Adrenal gland (tissue), 12 donors: Measurements from ENCODE around the gene KCTD13. TPM values are rescaled to one million over a fixed set of nuclear protein-coding genes. Genes with fewer than 3 reads are reported as not detected.

Experiments
- DNase-seq, 7 donors: peaks; one replicate each; pipeline ENCODE4 v3.0.0-alpha.2; 2019 to 2020
- H3K27ac ChIP-seq, 5 donors: fragments of 200-600 bp; sonication (generic) in 4 of 5; 1 replicate in 3 of 5; 2 replicates in 2 of 5; pipeline versions ENCODE4 v1.5.1 to v1.8.0; 2016 to 2020; ENCODE audit warnings: mild to moderate bottlenecking in 1 of 5
- H3K27me3 ChIP-seq: fragments of 200-600 bp; 2 replicates; pipeline ENCODE4 v1.8.0; 2021
- H3K36me3 ChIP-seq, 2 donors: fragments of 200-600 bp; replicated peaks in 1 of 2; 1 replicate in 1 of 2; 2 replicates in 1 of 2; pipeline versions ENCODE4 v1.5.1 to v1.8.0; 2018 to 2022
- H3K4me1 ChIP-seq, 2 donors: fragments of 200-600 bp; replicated peaks in 1 of 2; 1 replicate in 1 of 2; 2 replicates in 1 of 2; pipeline versions ENCODE4 v1.5.1 to v1.8.0; 2018 to 2021
- H3K4me3 ChIP-seq, 4 donors: fragments of 200-600 bp; sonication (generic) in 3 of 4; one replicate each; pipeline ENCODE4 v1.5.1; 2016 to 2018
- H3K9me3 ChIP-seq, 3 donors: fragments of 200-600 bp; sonication (generic) in 1 of 3; replicated peaks in 1 of 3; 1 replicate in 2 of 3; 2 replicates in 1 of 3; pipeline versions ENCODE4 v1.5.1 to v1.8.0; 2016 to 2021
- POLR2A ChIP-seq, 2 donors: fragments of 450-650 bp; IDR thresholded peaks; one replicate each; pipeline ENCODE4 v1.6.1; 2017; ENCODE audit warnings: antibody characterized with exemption in 2 of 2, mild to moderate bottlenecking in 2 of 2, moderate library complexity in 1 of 2
- WGBS, 4 donors: extraction: QIAGEN DNeasy Blood & Tissue Kit in 2 of 4; methylation state at CpG; one replicate each; pipeline versions ENCODE4 v1.1.5 to v1.1.7; 2013 to 2017; 5-methylcytosine and 5-hydroxymethylcytosine counted together
- intact Hi-C, 2 donors: fragments of 100-400 bp; cut with DNase I; formaldehyde crosslinking; loops; one replicate each; pipeline versions ENCODE4 v1.14.1 to v1.15.0; 2022 to 2023
- polyA plus RNA-seq, 3 donors: library from polyadenylated mRNA; stranded (reverse); fragments of 200-250 nt in 2 of 3; fragments of 350-450 nt in 1 of 3; fragmentation: Illumina TruSeq in 1 of 3; extraction: RNeasy Lipid Tissue Mini Kit (QIAGEN cat#74804) in 1 of 3; gene quantifications; one replicate each; pipeline ENCODE4 v1.2.3, GENCODE V29; 2013 to 2014
- total RNA-seq, 9 donors: library from RNA; depleted of rRNA in 4 of 9; stranded (reverse); fragments of >200 nt in 4 of 9; fragments of 120-200 nt in 1 of 9; fragmentation: NEBNext Ultra II Directional in 1 of 9; extraction: Animal tissue kit (Norgen Biotek cat#: 25700) in 1 of 9; gene quantifications; one replicate each; pipeline versions ENCODE4 v1.1.0 to v1.2.4, GENCODE V29; 2013 to 2023
- TF ChIP-seq, protein P1 (sequence below), 6 experiments: fragments of 450-650 bp in 4 of 6; fragments of 200-600 bp in 2 of 6; sonication (generic) in 1 of 6; IDR thresholded peaks; 1 replicate in 5 of 6; 2 replicates in 1 of 6; pipeline versions ENCODE4 v1.5.1 to v1.8.0; 2016 to 2021; ENCODE audit warnings: antibody characterized with exemption in 6 of 6, mild to moderate bottlenecking in 2 of 6, moderate library complexity in 1 of 6
- donor health status: healthy with polysubstance abuse.
- donor health status: Bipolar disorder and iron deficiency.
- donor health status: DM: yes; HTN: yes; CAD: no.
- donor health status: DM: no; HTN: no; CAD: no.
- donor health status: DM: no; HTN: no; CAD: no.
- donor health status: DM: yes; HTN: yes; CAD: no.

KCTD13 gene
- total and polyA plus RNA-seq, 12 donors, result 6.2 to 39.4 (median 21.4) TPM

GRCh38 chr16:29864205-29864604 lies 61.8 kb downstream of the KCTD13 start:
- WGBS, 4 donors, result 73 to 84% (median 79%) methylated on average over 5 to 9 of the region's 9 CpGs
- TF ChIP-seq, protein P1, sequence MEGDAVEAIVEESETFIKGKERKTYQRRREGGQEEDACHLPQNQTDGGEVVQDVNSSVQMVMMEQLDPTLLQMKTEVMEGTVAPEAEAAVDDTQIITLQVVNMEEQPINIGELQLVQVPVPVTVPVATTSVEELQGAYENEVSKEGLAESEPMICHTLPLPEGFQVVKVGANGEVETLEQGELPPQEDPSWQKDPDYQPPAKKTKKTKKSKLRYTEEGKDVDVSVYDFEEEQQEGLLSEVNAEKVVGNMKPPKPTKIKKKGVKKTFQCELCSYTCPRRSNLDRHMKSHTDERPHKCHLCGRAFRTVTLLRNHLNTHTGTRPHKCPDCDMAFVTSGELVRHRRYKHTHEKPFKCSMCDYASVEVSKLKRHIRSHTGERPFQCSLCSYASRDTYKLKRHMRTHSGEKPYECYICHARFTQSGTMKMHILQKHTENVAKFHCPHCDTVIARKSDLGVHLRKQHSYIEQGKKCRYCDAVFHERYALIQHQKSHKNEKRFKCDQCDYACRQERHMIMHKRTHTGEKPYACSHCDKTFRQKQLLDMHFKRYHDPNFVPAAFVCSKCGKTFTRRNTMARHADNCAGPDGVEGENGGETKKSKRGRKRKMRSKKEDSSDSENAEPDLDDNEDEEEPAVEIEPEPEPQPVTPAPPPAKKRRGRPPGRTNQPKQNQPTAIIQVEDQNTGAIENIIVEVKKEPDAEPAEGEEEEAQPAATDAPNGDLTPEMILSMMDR (IDR thresholded peaks at IDR 0.05), result no peak
- TF ChIP-seq POLR2A (IDR thresholded peaks at IDR 0.05), result no peak

GRCh38 chr16:29863669-29863984 lies 62.4 kb downstream of the KCTD13 start:
- intact Hi-C loops, result no loop called here
- DNase-seq, result no peak
- 30 to 42% (median 35%) methylated on average over 14 to 16 of the region's 16 CpGs for whole genome bisulfite sequencing, 4 donors
- Histone ChIP-seq H3K9me3 (no peaks in the 10 kb centered on the region), H3K36me3 (peaks cover 0 to 26% of the 10 kb centered on the region in 2 donors), H3K27ac (peak overlapping the region in 3 of 5 donors; percentile 88 to 96 (median 91)), H3K4me1 (peaks cover 11 to 20% of the 10 kb centered on the region in 2 donors), H3K4me3 (peak overlapping the region in 1 of 4 donors; percentile 88), H3K27me3 (no peaks in the 10 kb centered on the region)
- TF ChIP-seq, protein P1 (IDR thresholded peaks at IDR 0.05), result peak in 2 of 6 experiments; percentile 5 to 12
- TF ChIP-seq POLR2A (IDR thresholded peaks at IDR 0.05), result no peak

More at GRCh38 chr16:29864205-29864604, 61.8 kb downstream of the KCTD13 start:
- H3K27ac ChIP-seq, result no peak overlapping the region
- peaks cover 0 to 21% of the 10 kb centered on the region in 2 donors for H3K36me3 ChIP-seq
- peaks cover 11 to 20% of the 10 kb centered on the region in 2 donors for H3K4me1 ChIP-seq
- DNase-seq, result peak in 1 of 7 donors; percentile 29
- no peak overlapping the region for H3K4me3 ChIP-seq
- intact Hi-C loops, result no loop called here
- H3K27me3 ChIP-seq, result no peaks in the 10 kb centered on the region
- no peaks in the 10 kb centered on the region for H3K9me3 ChIP-seq

DNA sequence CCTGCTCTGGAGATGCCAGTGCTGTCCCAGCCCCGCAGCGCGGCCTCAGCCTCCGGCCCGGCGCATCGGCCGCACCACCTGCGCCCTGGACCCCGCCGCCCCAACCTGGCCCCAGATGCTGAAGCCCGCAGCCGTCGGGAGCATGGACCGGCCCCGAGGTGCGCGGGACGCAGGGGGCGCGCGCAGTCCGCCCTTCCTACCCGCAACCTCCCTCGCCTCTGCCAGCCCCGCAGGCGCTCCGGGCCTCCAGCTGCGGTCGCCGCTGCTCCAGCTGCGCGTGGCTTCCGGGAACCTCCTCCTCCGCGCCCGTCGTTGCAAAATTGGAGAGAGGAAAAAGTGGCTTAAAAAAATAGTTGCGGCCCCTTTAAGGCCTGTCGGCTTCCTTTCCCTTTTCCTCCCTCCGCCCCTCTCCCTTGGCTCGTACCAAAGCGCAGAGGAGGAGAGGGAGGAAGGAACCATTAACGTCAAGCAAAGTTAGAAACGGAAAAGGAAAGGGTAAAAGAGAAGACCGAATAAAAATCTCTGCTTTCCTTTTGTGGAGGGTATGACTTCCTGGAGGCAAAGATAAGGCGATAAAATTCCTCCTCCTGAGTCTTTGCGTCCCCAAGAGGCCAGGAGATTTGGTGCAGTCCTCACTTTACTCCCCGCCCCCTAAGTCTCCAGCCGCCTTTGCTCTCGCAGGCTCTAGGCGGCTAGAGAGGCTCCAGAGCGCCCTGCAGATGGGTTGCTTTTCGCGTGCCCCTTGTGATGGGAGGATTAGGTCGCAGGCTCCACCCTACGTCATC lies 63.0 kb downstream of the KCTD13 start, which contains the start of gene CDIPT:
Gene CDIPT, minus strand, starts transcription at position 343 of the 785 bp plus-strand sequence. CDS start 369 bp downstream, outside the sequence.
- WGBS, 4 donors, result 0% methylated on average over 17 to 57 of the region's 57 CpGs
- H3K4me3 ChIP-seq, result peak within 1 kb of the TSS; percentile 87 to 98 (median 88)
- peaks cover 0 to 31% of the 10 kb centered on the region in 2 donors for H3K36me3 ChIP-seq
- peaks cover 11 to 20% of the 10 kb centered on the region in 2 donors for H3K4me1 ChIP-seq
- peak within 1 kb of the TSS; percentile 88 to 98 (median 95) for H3K27ac ChIP-seq
- intact Hi-C loops, result no loop called here
- no peaks in the 10 kb centered on the region for H3K27me3 ChIP-seq
- H3K9me3 ChIP-seq, result no peaks in the 10 kb centered on the region
- DNase-seq, result peak; percentile 92 to 97 (median 96)
- TF ChIP-seq, protein P1 (IDR thresholded peaks at IDR 0.05), result peak; percentile 29 to 85 (median 66)
- TF ChIP-seq POLR2A (IDR thresholded peaks at IDR 0.05), result peak; percentile 20 to 90

- TF ChIP-seq, protein P1 (IDR thresholded peaks at IDR 0.05), result peak in 1 of 6 experiments; percentile 10
- TF ChIP-seq POLR2A (IDR thresholded peaks at IDR 0.05), result no peak
- Histone ChIP-seq H3K9me3 (no peaks in the 10 kb centered on the region), H3K27ac (peak overlapping the region in 4 of 5 donors; percentile 88 to 96 (median 93)), H3K4me3 (peak overlapping the region; percentile 87 to 98 (median 88)), H3K36me3 (peaks cover 0 to 31% of the 10 kb centered on the region in 2 donors), H3K27me3 (no peaks in the 10 kb centered on the region), H3K4me1 (peaks cover 15 to 20% of the 10 kb centered on the region in 2 donors)
- DNase-seq, result peak in 3 of 7 donors; percentile 39 to 64 (median 39)
- 1 to 3% (median 2%) methylated on average over 21 to 27 of the region's 27 CpGs for WGBS, 4 donors
- intact Hi-C loops, result no loop called here
Observed at GRCh38 chr16:29862383-29862883, 63.6 kb downstream of the KCTD13 start.
